Mammary epithelial cell (primary cell): Measurements from ENCODE around the gene CCNI2.

Source experiments
- CTCF ChIP-seq, 2 donors: IDR thresholded peaks in 1 of 2; conservative IDR thresholded peaks in 1 of 2; 2 replicates each; pipeline ENCODE4 v1.5.1; 2011 to 2012; ENCODE audit warnings: inconsistent platforms in 2 of 2, low read length in 2 of 2, mild to moderate bottlenecking in 2 of 2, control low read depth in 1 of 2, low read depth in 1 of 2; ENCODE audit not compliant: insufficient read depth in 1 of 2; ENCODE audit errors: extremely low read depth in 1 of 2
- EZH2 ChIP-seq: IDR thresholded peaks from 2 replicates; pipeline ENCODE4 v1.6.1; 2012; ENCODE audit warnings: low read length, inconsistent platforms, borderline replicate concordance

- no peak for TF ChIP-seq EZH2
- TF ChIP-seq CTCF (conservative IDR thresholded peaks at IDR 0.05 in 1 of 2, IDR thresholded peaks at IDR 0.05 in 1 of 2; ENCODE audit: extremely low read depth in 1 of 2, insufficient read depth in 1 of 2, low read depth in 1 of 2, low read length in 2 of 2): no peak
These were observed 10.1 kb upstream of the CCNI2 start, which contains the start of gene KIF3A for GRCh38 chr5:132736853-132737833.
